HTR-8/SVneo (cell line): ENCODE data around the gene ZBTB48.
"Not testable (repeated sequence)": the region's sequence is repeated elsewhere in the genome, so short reads cannot be mapped to it uniquely, and the experiment has no call there.

Source experiments
- DNase-seq: peaks from one replicate; pipeline ENCODE4 v3.0.0; 2011; ENCODE audit warnings: low spot score, mixed read lengths; ENCODE audit not compliant: insufficient read length
- FAIRE-seq: peaks from 2 replicates; lab custom pipeline; 2011; peaks lifted over from hg19 to GRCh38; lab: Jason Lieb, UNC

ZBTB48 gene

GRCh38 chr1:6588893-6589520 is 9.2 kb downstream of the ZBTB48 start:
- FAIRE-seq, result no peak
- DNase-seq, result no peak

- FAIRE-seq (no peak), DNase-seq (no peak)
These were observed 10.3 kb downstream of the ZBTB48 start for GRCh38 chr1:6590046-6590445.

GRCh38 chr1:6591222-6591621 is 11.4 kb downstream of the ZBTB48 start:
- no peak for FAIRE-seq
- DNase-seq, result no peak

- no peak for FAIRE-seq
- no peak for DNase-seq
These were observed 11.8 kb downstream of the ZBTB48 start for GRCh38 chr1:6591644-6592043.

DNA sequence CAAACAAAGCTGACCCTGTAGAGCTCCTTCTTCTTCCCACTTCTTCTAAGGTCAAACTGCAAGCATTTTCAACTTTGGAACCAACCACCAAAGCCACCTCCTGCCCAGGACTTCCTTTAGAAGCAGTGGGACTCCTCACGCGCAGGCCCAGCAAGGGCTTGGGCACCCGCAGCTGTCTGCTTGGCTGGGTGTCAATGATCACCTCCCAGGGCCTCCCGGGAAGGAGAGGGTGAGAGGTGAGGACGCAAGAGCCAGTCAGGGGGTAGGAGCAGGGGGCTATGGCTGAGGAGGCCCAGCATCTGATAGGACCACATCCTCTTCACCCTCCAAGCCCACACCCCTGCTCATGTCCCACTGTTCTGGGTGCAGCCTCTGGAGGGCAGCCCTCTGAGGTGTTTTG is 12.6 kb downstream of the ZBTB48 start:
- no peak for DNase-seq
- no peak for FAIRE-seq

GRCh38 chr1:6592865-6593593 is 13.2 kb downstream of the ZBTB48 start:
- no peak for FAIRE-seq
- DNase-seq, result no peak

DNA sequence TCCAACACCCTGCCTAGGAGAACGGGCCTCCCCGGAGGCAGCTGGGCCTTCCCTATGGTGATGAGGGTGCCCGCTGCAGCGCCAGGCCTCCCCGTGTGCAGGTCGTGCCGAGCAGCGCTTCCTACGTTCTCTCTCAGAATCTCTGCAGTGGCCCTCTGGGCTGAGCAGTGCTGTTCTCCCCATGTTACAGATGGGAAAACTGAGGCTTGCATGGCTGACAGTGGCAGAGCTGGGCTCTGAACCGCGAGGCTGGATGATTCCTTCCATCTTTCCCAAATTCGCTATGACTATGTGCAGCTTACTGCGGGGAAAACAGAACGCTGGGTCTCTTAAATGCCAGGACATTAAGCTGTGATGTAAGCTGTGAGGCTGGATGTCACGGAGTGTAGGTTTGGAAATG is 14.0 kb downstream of the ZBTB48 start:
- FAIRE-seq, result no peak
- DNase-seq, result no peak

- FAIRE-seq, result no peak
These were observed 15.4 kb downstream of the ZBTB48 start for GRCh38 chr1:6594977-6595740.

GRCh38 chr1:6596351-6596750 is 16.6 kb downstream of the ZBTB48 start:
- FAIRE-seq (no peak), DNase-seq (no peak)

More at GRCh38 chr1:6594977-6595740, 15.4 kb downstream of the ZBTB48 start:
- no peak for DNase-seq

DNA sequence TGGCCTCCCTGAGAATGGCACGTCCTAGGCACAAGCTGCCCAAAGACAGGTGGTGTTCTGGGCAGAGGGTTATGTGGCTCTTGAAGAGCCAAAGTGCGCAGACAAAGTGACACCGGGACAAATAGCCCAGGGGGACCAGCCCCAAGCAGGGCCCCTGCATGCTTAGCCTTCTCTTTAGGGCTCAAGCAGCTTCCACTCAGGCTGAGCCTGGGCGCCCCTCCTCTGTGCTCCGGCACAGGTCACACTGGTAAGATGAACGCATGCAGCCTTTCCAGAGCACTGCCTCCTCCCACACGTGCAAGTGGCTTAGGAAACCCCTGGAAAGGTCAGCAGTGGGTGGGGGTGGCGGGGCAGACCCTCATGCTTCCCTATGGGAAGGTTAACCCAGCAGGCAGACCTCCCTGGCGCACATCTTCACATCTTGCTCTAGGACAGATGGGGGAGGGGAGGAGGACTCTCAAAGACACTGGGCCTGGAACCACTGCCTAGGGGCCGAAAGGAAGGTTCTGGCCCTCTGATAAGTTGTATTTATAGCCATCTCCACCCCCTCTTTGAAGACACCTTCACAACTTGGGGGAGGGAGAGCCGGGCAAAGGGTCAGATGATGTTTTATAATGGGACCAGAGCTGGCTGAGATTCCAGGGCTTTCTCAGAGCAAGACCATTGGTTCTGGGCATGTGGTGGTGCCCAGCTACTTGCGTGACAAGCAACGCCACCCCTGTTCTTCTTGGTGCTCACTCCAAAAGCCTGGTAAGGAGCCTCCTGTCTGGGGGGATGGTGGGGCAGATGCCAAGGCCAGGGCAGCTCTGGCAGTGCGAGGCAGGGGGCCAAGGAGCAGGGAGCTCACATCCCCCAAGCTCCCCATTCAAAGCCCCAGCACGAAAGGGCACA is 17.3 kb downstream of the ZBTB48 start:
- FAIRE-seq, result no peak
- DNase-seq, result no peak

DNA sequence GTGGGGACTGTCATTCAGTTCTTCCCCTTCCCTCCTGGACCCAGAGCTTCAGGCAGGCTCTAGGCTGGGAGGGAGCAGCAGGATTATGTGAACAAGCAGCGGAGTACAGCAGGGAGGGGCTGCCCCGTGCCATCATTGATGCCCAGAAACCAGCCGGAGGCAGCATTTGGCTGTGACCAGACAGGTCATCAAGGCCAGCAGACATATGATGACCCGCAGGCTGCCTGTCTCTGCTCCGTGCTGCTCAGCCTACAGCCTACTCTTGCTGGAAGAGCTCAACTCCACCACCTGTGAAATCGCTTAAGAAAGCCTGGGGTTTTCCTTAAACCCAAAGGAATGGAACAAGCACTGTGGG is 18.0 kb downstream of the ZBTB48 start:
- no peak for FAIRE-seq
- DNase-seq, result no peak

DNA sequence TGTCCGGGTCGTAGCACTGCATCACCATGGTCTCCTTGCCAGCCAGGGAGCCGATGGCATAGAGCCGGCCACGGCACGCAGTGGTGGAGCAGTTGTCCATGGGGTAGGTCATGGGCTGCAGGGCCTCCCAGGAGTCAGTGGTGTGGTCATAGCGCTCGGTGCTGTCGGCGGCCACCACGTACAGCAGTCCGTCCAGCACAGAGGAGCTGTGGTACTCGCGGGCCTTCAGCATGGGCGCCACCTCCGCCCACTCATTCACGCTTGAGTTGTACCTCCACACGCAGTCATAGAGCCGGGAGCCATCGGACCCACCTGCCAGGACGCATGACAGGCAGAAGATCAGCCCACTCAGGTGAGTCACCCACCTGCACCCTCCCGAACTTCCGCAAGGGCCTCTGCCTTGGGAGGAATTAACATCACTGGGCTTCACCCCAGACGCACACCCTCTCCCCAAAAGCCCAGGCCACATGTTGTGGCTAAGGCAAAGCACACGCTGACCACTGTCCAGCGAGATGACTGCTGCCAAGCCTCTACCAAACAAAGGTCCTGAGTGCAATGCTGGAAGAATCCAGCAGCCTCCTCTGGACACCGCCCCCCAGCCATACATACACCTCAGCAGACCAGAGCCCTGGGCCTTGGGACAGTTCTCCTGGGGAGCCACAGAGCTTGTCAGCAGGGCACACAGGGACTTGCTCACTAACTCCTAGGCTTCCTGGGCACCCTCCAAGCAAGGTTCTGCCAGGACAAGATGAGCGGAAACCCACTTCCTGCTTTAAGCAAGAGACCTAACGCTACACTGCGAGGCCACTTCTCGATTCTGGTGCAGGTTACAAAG is 19.6 kb downstream of the ZBTB48 start:
- DNase-seq (no peak), FAIRE-seq (no peak)

- not testable (repeated sequence) for DNase-seq, FAIRE-seq
These were observed 20.2 kb downstream of the ZBTB48 start for GRCh38 chr1:6599991-6600390.

DNA sequence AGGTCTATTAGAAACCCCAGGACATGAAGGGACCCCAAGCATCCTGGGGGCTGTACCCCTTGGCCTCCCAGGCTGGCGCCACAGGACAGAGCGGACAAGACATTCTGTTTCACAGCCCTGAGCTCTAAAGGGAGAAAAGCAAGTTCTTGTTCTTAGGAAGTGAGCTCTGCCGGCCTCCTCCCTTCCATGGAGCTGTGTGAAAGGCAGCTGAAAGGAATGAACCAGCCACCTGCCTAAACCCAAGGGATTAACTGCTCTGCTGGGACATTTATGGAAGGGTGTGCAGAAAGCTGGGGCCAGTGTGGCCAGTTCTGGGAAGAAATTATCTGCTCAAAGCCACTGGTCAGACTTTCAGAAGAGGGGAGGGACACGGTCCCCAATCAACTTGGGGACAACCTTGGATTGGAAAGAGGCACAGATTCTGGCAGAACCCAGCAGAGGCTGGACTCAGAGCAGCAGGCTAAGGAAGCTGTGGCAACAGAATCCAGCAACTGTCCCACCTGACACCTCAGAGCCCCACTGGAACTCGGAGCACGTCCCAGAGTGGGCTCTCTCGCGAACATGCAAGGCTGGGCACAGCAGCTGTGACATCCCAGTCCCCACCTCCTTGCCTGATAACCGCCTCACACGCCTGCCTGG is 20.7 kb downstream of the ZBTB48 start:
- DNase-seq, result no peak
- FAIRE-seq, result no peak

DNA sequence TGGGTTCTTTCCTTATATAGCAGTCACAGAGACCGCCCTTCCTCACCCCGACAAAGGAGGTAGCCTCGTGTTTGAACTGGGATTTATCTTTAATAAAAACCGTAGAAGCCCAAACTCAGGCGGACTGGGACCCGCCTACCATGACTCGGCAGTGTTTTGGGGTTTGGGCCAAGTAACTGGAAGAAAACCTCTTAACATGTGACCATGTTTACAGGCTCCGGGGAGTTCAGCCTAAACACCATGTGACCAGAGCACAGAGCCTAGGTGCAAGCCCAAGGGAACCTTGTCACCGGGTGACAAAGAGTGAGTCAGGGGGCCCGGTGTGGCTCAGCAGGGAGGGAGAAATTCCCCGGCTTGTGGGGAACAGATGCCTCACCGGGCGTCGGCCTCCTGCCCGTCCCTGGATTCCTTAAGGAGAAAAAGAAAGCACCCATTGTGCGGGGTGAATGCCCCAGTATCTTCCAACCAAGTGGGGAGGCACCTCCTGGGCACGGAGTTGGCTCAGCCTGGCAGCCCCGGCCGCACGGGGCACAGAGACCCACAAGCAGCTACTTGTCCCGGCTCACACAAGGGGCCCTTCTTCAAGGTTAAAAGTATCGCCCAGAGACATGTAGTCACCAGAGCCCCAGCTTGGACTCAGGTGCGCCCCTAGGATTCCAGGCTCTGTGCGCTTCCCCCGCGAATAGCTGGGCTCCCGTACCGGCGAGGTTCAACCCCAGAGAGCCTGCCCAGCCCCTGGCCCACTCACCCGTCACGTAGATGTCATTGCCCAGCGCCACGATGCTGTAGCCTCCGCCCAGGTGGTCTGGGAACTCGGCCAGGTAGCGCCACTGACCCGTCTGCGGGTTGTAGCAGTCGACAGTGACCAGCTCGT is 21.5 kb downstream of the ZBTB48 start:
- DNase-seq (no peak), FAIRE-seq (no peak)

GRCh38 chr1:6601923-6602668 is 22.3 kb downstream of the ZBTB48 start:
- FAIRE-seq (peak; percentile 33), DNase-seq (no peak)

GRCh38 chr1:6602669-6603237 is 23.0 kb downstream of the ZBTB48 start, which contains the start of gene KLHL21:
Gene KLHL21 (minus strand): TSS chr1:6602869. CDS start chr1:6602817, 52 bp downstream.
- DNase-seq, result peak; percentile 75

More at GRCh38 chr1:6602669-6603237, 23.0 kb downstream of the ZBTB48 start, which contains the start of gene KLHL21:
- FAIRE-seq, result no peak
